Endothelial cell of umbilical vein (primary cell): ENCODE data around the gene UGT3A2. TPM values are rescaled to one million over a fixed set of nuclear protein-coding genes. Genes with fewer than 3 reads are reported as not detected.

Source experiments
- BruUV-seq: library from RNA; stranded (reverse); fragments of 400-500 nt; replicated peaks from 2 replicates; lab custom pipeline; 2021; lab: Mats Ljungman, UMichigan
- CTCF ChIA-PET: fragments of 300-600, 350-600 bp; sonication (Branson Sonifier 250); formaldehyde crosslinking; loops from one replicate; lab custom pipeline; 2021; ENCODE audit warnings: antibody characterized with exemption, inconsistent platforms; lab: Charles Lee
- POLR2A ChIA-PET: fragments of 300-600, 350-600 bp; sonication (Branson Sonifier 250); formaldehyde crosslinking; loops from one replicate; lab custom pipeline; 2021; ENCODE audit warnings: antibody characterized with exemption, inconsistent platforms; lab: Charles Lee
- DNase-seq: peaks from one replicate; pipeline ENCODE4 v3.0.0-alpha.2; 2011; ENCODE audit warnings: low read depth, low spot score
- FAIRE-seq: peaks from 2 replicates; lab custom pipeline; 2011; peaks lifted over from hg19 to GRCh38; lab: Jason Lieb, UNC
- H2AFZ ChIP-seq: 2 replicates; pipeline ENCODE4 v1.6.0; 2012; ENCODE audit warnings: low read depth, low read length, control low read depth, inconsistent platforms
- H3K27ac ChIP-seq: 2 replicates; pipeline ENCODE4 v1.5.1; 2011; ENCODE audit warnings: low read depth, mild to moderate bottlenecking, control low read depth, low read length, moderate library complexity; ENCODE audit not compliant: insufficient read depth
- H3K27me3 ChIP-seq, 2 experiments: 2 replicates each; pipeline versions ENCODE4 v1.6.0 to v1.6.1; 2011; ENCODE audit warnings: low read length in 2 of 2, mixed read lengths in 1 of 2; ENCODE audit not compliant: control insufficient read depth in 2 of 2, insufficient read depth in 2 of 2
- H3K36me3 ChIP-seq, 2 experiments: 2 replicates in 1 of 2; 3 replicates in 1 of 2; pipeline ENCODE4 v1.5.1; 2011; ENCODE audit warnings: low read length in 2 of 2, mild to moderate bottlenecking in 1 of 2, moderate library complexity in 1 of 2; ENCODE audit not compliant: control insufficient read depth in 2 of 2, insufficient read depth in 2 of 2; ENCODE audit errors: extremely low read depth in 1 of 2
- H3K4me1 ChIP-seq: 3 replicates; pipeline ENCODE4 v1.5.1; 2011; ENCODE audit warnings: mild to moderate bottlenecking, low read length; ENCODE audit not compliant: control insufficient read depth, insufficient read depth; ENCODE audit errors: extremely low read depth
- H3K4me2 ChIP-seq: 2 replicates; pipeline ENCODE4 v1.6.1; 2011; ENCODE audit warnings: low read length, control low read depth, mixed read lengths; ENCODE audit not compliant: insufficient read depth
- H3K4me3 ChIP-seq, 3 experiments: fragments of 200-600 bp in 1 of 3; sonication (generic), shearing (Covaris generic) in 1 of 3; replicated peaks in 1 of 3; 2 replicates each; pipeline ENCODE4 v1.5.1; 2011 to 2016; ENCODE audit warnings: control low read depth in 3 of 3, low read length in 3 of 3, mild to moderate bottlenecking in 2 of 3, inconsistent platforms in 1 of 3, low read depth in 1 of 3, moderate library complexity in 1 of 3; ENCODE audit not compliant: insufficient read depth in 1 of 3
- H3K79me2 ChIP-seq: 2 replicates; pipeline ENCODE4 v1.6.0; 2012; ENCODE audit warnings: low read length, inconsistent platforms; ENCODE audit not compliant: control insufficient read depth, insufficient read depth
- H3K9ac ChIP-seq: replicated peaks from 2 replicates; pipeline ENCODE3; 2011; ENCODE audit warnings: low read length, control low read depth; ENCODE audit not compliant: insufficient read depth; ENCODE audit errors: extremely low read depth
- H3K9me1 ChIP-seq: replicated peaks from 3 replicates; pipeline ENCODE4 v1.6.0; 2011; ENCODE audit warnings: mild to moderate bottlenecking, low read length; ENCODE audit not compliant: control insufficient read depth, insufficient read depth; ENCODE audit errors: extremely low read depth
- H3K9me3 ChIP-seq: replicated peaks from 2 replicates; pipeline ENCODE4 v1.5.1; 2012; ENCODE audit warnings: low read length, inconsistent platforms; ENCODE audit not compliant: control insufficient read depth, insufficient read depth
- H4K20me1 ChIP-seq: replicated peaks from 2 replicates; pipeline ENCODE3; 2011; ENCODE audit warnings: mild to moderate bottlenecking, low read length; ENCODE audit not compliant: control insufficient read depth, insufficient read depth; ENCODE audit errors: extremely low read depth
- EZH2 ChIP-seq: IDR thresholded peaks from 2 replicates; pipeline ENCODE4 v1.6.1; 2012; ENCODE audit warnings: borderline replicate concordance, low read depth, mild to moderate bottlenecking, moderate library complexity, low read length, inconsistent platforms; ENCODE audit not compliant: severe bottlenecking
- FOS ChIP-seq: IDR thresholded peaks from 2 replicates; pipeline ENCODE4 v1.6.1; 2011; ENCODE audit warnings: mild to moderate bottlenecking, low read length, moderate library complexity, borderline replicate concordance; ENCODE audit not compliant: insufficient read depth
- GATA2 ChIP-seq: IDR thresholded peaks from 2 replicates; pipeline ENCODE4 v1.7.0; 2011; ENCODE audit warnings: low read depth, mild to moderate bottlenecking, moderate library complexity, mixed read lengths, low read length; ENCODE audit not compliant: insufficient read length, insufficient read depth
- JUN ChIP-seq: IDR thresholded peaks from 2 replicates; pipeline ENCODE4 v1.6.1; 2011; ENCODE audit warnings: borderline replicate concordance, low read depth; ENCODE audit not compliant: insufficient read length, insufficient read depth
- MYC ChIP-seq: IDR thresholded peaks from one replicate; pipeline ENCODE4 v1.6.1; 2011; ENCODE audit warnings: mild to moderate bottlenecking, low read depth, low read length
- POLR2A ChIP-seq: IDR thresholded peaks from 2 replicates; pipeline ENCODE4 v1.6.1; 2012; ENCODE audit warnings: low read depth, mild to moderate bottlenecking, control low read depth, low read length
- POLR2AphosphoS5 ChIP-seq: IDR thresholded peaks from 2 replicates; pipeline ENCODE4 v1.6.1; 2012; ENCODE audit warnings: low read depth, mild to moderate bottlenecking, control low read depth, low read length, moderate library complexity; ENCODE audit not compliant: insufficient read depth
- dilution Hi-C: fragments of 300-500 bp; cut with MboI; formaldehyde crosslinking; loops from one replicate; pipeline ENCODE4 v1.15.0; 2019; ENCODE audit warnings: low sequenced_read_pairs; ENCODE audit not compliant: extremely low pct_ligation_motif_present
- intact Hi-C: fragments of 100-400 bp; cut with micrococcal nuclease; formaldehyde crosslinking; loops from one replicate; pipeline ENCODE4 v1.10.0; 2022
- polyA plus RNA-seq, 4 experiments: library from polyadenylated mRNA; depleted of rRNA in 3 of 4; stranded (reverse) in 3 of 4; unstranded in 1 of 4; fragments of >200 nt; gene quantifications; 2 replicates each; pipeline versions ENCODE4 v1.2.1 to v1.2.3, GENCODE V29; 2011 to 2012; ENCODE audit warnings: missing spikeins in 1 of 4
- total RNA-seq: library from RNA; stranded (reverse); gene quantifications from 2 replicates; pipeline ENCODE4 v1.2.3, GENCODE V29; 2021
- TF ChIP-seq, protein P1 (sequence below): IDR thresholded peaks from 2 replicates; pipeline ENCODE4 v1.6.1; 2011; ENCODE audit not compliant: insufficient read depth, insufficient read length
- TF ChIP-seq, protein P2 (sequence below), 2 donors: IDR thresholded peaks; 1 replicate in 1 of 2; 2 replicates in 1 of 2; pipeline ENCODE4 v1.5.1; 2011; ENCODE audit warnings: low read length in 2 of 2, mild to moderate bottlenecking in 2 of 2, moderate library complexity in 2 of 2, control low read depth in 1 of 2, inconsistent platforms in 1 of 2, low read depth in 1 of 2; ENCODE audit not compliant: insufficient read depth in 1 of 2; ENCODE audit errors: extremely low read depth in 1 of 2

UGT3A2 gene
- total and polyA plus RNA-seq, 2 donors (not counting 3 experiments of a cell fraction or from before 2014, with no cell fraction given) = not detected

DNA sequence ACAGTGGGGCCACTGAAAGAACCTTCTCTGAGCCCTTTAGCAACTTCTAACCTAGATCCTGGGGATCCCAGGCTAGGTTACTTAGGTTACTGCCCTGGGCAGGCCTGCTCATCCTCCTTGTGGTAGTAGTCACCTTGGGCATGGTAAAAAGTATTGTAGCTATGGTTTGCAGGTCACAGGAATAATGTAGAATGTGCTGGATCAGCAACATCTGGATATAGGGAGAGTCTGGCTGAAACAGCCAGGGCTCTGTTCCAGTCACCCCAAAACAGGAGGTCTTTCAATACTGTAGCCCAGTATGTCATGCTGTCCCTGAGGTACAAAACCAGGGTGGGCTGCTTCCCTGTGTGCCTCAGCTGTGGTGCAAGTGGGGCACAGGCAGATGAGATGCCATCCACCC is 33.6 kb downstream of the UGT3A2 start:
- Histone ChIP-seq H3K79me2 (no peaks in the 10 kb centered on the region), H3K9ac (no peak overlapping the region), H4K20me1 (no peaks in the 10 kb centered on the region), H2AFZ (no peak overlapping the region), H3K27ac (no peak overlapping the region), H3K9me1 (no peaks in the 10 kb centered on the region), H3K27me3 (no peaks in the 10 kb centered on the region), H3K36me3 (no peaks in the 10 kb centered on the region), H3K9me3 (no peaks in the 10 kb centered on the region), H3K4me3 (no peak overlapping the region), H3K4me2 (no peak overlapping the region), H3K4me1 (no peaks in the 10 kb centered on the region)
- CTCF ChIA-PET = interaction anchor here (1.1 kb wide), 1 partner anchor 382 kb away, joined by 3 read pairs; no protein-coding TSS in a partner anchor
- TF ChIP-seq MYC (no peak), POLR2A (no peak), EZH2 (no peak), GATA2 (no peak), FOS (no peak), POLR2AphosphoS5 (no peak), JUN (no peak)
- TF ChIP-seq, protein P1, sequence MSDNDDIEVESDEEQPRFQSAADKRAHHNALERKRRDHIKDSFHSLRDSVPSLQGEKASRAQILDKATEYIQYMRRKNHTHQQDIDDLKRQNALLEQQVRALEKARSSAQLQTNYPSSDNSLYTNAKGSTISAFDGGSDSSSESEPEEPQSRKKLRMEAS = no peak
- TF ChIP-seq, protein P2, sequence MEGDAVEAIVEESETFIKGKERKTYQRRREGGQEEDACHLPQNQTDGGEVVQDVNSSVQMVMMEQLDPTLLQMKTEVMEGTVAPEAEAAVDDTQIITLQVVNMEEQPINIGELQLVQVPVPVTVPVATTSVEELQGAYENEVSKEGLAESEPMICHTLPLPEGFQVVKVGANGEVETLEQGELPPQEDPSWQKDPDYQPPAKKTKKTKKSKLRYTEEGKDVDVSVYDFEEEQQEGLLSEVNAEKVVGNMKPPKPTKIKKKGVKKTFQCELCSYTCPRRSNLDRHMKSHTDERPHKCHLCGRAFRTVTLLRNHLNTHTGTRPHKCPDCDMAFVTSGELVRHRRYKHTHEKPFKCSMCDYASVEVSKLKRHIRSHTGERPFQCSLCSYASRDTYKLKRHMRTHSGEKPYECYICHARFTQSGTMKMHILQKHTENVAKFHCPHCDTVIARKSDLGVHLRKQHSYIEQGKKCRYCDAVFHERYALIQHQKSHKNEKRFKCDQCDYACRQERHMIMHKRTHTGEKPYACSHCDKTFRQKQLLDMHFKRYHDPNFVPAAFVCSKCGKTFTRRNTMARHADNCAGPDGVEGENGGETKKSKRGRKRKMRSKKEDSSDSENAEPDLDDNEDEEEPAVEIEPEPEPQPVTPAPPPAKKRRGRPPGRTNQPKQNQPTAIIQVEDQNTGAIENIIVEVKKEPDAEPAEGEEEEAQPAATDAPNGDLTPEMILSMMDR (IDR thresholded peaks at IDR 0.05; ENCODE audit: extremely low read depth in 1 of 2, insufficient read depth in 1 of 2, low read depth in 1 of 2, low read length in 2 of 2) = no peak
- FAIRE-seq = no peak
- dilution Hi-C loops (no loop called here), intact Hi-C loops (no loop called here)
- DNase-seq = no peak
- BruUV-seq = no TSS peak
- POLR2A ChIA-PET = no interaction called here
